ENCODE data around the gene TFDP1. TPM values are rescaled to one million over a fixed set of nuclear protein-coding genes. Genes with fewer than 3 reads are reported as not detected.

TFDP1 gene
- total RNA-seq, 1 donor from 2014 or later: 34.5 TPM

DNA sequence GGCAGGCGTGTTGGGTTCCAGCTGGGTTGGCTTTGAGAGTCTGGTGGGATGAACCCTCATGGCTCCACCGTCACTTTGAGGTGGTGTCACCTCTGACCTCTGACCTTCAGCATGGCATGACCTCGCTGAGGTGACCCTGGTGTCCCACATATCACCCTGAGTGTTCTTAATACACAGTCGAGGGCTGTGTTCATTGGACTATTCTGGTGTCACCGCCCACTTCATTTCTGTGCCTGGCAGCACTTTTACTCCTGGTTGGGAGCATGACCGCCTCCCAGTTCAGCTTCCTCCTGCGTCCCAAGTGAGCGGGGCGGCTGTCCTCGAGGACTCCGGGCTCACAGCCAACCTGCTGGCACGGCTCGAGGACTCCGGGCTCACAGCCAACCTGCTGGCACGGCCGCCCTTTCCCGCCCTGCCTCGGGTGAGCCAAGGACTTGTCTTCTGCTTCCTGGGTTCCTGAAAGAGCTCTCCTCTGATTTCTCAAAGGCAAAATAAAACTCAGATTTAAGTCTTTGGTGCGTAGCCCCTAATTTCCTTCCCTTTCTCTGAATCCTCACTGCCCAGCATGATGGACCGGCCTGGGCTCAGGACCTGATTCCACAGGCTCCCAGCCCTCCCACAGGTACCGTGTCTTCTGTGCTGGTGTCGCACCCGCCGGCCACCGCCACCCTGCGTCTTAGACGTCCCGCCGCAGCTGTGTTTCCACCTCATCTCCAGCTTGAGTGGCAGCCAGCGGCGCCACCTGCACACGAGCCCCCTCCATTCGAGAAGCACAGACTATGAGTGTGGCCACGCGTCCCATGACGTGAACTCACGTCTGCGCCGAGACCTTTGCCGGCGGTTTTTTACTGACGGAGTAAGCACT lies 63.0 kb downstream of the TFDP1 start:
- DNase-seq (ENCODE audit: low read depth in 2 of 2): peak; percentile 39 to 52

DNA sequence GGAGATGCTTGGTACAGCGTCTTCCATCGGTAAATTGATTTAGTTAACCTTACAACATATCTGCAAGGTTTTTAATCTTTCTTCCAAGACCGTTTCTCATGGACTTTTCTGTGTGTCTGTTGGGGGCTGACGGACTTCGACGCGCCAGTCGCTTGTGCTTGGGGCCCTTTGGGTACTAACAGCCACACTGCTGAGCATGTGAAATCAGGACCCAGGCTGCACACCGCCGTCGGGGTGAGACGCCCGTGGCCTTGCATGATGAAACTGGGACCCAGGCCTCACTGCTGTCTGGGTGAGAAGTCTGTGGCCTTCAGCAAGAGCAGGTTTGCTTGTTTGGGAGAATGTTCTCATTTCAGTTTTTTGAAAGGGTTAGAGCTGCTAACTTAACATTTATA lies 63.7 kb downstream of the TFDP1 start:
- no peak for DNase-seq (ENCODE audit: low read depth in 2 of 2)

- DNase-seq (ENCODE audit: low read depth in 2 of 2): no peak
Observed at GRCh38 chr13:113649212-113649611, 64.7 kb downstream of the TFDP1 start.

DNA sequence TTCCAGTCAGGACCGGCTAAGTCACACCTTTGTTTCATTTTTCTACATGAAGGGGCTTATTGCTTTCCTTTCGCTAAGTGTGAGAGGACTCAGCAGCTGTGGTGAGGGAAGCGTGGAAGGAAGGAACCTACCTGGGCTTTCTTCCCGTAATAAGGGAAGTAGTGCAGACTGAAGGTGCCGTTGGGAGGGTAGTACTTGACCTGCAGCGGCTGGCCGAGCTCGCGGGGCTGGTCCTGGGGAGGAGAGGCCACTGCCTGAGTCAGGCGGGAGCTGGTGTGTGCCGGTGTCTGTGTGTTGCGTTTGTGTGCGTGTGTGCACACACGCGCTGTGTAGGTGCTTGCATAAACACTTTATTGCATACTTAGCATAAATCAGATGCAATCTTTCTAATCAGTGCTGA lies 65.7 kb downstream of the TFDP1 start:
- DNase-seq (ENCODE audit: low read depth in 2 of 2): no peak

- DNase-seq (ENCODE audit: low read depth in 2 of 2): no peak
Observed at GRCh38 chr13:113650731-113651148, 66.2 kb downstream of the TFDP1 start.

DNA sequence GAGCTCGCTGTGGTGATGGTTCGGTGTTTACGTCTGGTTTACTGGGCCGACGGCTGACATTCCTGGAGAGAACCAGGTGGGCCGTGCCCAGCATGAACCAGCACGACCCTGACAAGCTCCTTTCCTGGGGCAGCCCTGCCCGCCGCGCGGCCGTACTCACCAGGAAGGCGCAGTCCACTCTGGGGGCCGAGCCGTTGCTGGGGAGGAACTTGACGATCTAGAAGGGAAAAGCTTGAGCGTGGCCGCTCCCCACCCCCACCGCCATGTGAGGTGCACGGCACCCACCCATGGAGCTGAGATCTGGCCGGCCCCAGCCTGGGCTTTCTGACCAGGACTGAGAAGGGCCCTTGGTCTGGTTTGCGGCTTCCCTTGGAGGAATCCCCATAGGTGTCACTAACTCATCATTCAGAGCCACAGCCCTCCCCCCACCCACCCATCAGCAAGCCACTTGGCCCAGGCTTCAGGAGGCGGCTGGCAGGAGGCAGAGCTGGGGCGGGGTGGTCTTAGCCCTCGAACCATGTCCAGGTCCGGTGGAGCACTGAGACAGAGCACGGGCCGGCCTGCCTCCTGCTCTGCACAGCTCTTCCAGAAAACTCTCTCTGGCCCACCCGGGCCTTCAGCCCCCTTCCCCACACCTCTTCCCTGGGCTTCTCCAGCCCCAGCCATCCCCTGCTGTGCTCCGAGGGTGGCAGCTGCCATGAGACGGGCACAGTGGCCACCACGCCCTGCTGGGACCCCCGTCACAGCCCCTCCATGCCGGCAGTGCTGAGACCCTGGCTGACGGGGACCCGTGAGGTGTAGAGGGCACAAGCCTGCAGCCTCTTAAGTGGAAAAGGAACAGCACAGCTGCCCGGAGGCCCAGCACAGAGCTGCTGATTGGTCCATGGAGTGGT lies 67.2 kb downstream of the TFDP1 start:
- DNase-seq (ENCODE audit: low read depth in 2 of 2): no peak

GRCh38 chr13:113652404-113653263 lies 68.1 kb downstream of the TFDP1 start:
- DNase-seq (ENCODE audit: low read depth in 2 of 2): no peak

DNA sequence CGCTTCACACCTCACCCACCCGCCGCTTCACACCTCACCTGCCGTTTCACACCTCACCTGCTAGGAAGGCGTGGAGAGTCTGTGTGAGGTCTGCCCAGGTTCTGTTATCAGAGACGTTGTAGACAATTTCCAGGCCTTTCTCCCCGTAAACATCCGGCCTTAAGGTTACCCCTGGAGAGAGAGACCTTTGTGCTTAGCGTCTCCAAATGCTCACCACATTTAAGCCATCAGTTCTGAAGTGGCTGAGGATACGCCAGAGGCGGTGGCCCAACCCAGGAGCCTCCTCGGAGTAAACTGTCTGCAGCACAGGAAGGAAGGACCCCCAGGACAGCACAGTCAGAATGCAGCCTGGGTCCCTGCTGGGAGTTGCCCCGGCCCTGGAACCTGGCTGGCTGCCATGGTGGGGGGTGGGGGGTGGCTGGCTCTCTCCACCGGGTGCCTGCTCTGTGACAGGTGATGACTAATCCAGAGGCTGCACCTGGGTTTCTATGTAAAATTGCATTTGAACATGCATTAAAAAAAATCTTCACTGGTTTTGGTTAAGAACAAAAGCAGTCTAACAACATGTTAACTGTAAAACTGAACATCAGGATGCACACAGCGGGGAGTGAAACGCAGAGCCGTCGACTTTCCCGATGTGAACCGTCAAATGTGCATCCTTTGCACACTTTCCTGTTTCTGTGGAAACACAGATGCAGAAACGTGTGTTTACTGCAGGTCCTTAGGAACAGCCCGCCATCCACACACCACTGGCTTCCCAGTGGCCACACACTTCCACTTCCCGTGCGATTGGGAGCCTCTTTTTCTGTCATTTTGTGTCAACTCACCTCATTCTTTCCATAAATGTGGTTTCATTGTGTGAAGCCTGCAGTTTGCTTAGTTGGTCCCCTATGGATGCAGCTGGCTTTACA lies 69.0 kb downstream of the TFDP1 start:
- DNase-seq (ENCODE audit: low read depth in 2 of 2): peak in 1 of 2 donors; percentile 84

GRCh38 chr13:113654175-113654560 lies 69.6 kb downstream of the TFDP1 start:
- peak; percentile 40 to 70 for DNase-seq (ENCODE audit: low read depth in 2 of 2)

DNA sequence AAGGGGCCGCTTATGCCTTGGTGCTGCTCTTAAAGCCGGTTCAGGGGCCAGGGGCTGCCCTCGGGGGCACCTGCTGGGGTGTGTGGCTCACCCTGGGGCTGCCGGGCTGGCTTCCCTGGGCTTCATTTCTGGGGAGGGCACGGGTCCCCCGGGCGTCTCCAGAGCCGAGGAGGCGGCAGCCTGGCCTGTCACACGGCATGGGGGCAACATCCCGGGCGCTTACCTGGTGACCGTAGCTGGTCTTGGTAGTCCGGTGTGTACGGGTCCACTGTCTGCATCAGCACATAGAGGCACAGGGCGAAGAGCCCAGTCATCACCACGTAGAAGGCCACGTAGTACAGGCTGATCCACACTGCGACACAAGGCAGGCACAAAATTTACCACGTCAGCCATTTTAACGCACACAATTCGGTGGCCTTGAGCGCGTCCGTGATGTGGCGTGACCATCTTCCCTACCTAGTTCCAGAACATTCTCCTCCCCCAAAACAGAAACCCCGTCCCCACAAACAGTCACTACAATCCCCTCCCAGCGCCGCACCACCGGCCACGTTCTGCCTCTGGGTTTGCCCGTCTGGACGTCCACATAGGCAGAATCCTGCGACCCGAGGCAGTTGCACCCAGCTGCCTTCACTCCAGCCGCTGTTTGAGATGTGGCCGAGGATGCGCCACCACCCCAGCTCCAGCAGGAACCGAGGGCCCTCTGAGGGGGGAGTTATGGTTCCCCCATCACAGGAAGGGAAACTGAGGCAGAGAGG lies 70.2 kb downstream of the TFDP1 start:
- no peak for DNase-seq (ENCODE audit: low read depth in 2 of 2)

DNA sequence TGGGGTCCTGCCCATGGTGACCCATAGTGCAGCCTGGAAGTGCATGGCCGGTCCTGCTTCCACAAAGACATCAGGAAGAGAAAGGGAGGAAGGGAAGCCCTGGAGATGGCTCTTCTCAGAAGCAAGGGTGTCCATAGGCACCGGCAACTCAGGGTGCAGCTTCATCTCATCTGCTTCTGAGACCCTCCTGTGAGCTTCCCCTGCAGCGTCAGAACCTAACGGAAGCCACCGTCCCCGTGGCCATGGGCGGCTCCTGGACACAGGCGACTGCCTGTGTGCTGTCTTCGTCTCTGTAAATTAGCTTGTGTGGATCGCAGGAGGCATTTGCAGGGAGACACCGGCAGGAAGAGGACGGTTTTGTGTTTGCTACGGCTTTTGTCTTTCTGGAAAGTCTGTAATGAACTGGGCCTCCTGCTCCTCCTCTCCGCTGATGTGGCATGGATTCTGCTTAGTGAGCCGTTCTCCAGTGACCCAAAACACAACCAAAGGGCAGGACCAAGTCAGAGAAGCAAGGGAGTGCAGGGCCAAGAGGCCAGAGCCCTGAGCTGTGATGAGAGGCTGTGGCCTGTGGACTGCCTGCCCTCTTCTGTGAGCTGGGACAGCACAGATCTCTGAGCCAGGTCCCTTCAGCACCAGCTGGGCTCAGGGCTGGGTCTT lies 70.9 kb downstream of the TFDP1 start:
- DNase-seq (ENCODE audit: low read depth in 2 of 2): no peak

GRCh38 chr13:113656003-113656588 lies 71.5 kb downstream of the TFDP1 start:
- DNase-seq (ENCODE audit: low read depth in 2 of 2): no peak

DNA sequence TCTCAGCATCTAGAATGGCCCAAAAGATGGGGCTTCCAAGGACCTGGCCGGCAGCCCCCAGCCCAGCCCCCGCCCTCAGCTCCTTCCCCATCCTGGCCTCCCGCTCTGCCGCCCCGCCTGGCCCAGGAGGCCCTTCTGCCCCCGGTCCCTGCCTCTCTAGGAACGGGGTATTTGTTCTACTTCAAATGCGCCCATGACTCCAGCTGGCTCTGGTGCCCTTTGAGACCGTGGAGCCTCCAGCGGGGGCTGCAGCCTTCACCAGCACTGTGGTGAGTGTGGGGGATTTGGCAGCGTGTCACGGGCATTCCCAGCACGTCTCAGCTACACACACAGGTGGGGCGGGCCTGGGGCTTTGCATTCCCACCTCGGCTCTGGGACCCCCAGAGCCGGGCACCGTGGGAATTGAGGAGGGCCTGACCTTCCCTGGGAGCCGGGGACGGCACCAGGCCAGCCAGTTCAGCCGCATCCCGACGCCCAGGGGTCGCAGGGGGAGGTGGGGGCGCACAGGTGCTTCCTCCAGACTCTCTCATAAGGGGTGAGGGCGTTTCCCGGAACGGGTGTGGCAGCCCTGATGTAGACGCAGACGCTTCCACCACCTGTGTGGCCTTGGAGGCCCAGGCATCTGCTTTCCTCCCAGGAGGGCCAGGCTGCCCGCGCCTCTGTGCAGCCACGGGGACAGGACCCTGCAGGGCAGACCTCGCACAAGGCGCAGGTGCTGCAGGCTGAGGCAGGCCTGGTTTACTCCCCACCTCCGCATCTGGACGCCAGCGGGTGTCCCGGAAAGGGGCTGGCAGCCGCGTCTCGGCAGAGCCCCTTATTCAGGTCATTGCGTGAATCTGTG lies 72.5 kb downstream of the TFDP1 start:
- no peak for DNase-seq (ENCODE audit: low read depth in 2 of 2)

- DNase-seq (ENCODE audit: low read depth in 2 of 2): no peak
Observed at GRCh38 chr13:113657851-113658741, 73.5 kb downstream of the TFDP1 start, which contains the start of gene ATP4B. Gene ATP4B (minus strand): TSS chr13:113658198. CDS start chr13:113658144, 54 bp downstream.

- DNase-seq (ENCODE audit: low read depth in 2 of 2): no peak
Observed at GRCh38 chr13:113658836-113659235, 74.3 kb downstream of the TFDP1 start.

DNA sequence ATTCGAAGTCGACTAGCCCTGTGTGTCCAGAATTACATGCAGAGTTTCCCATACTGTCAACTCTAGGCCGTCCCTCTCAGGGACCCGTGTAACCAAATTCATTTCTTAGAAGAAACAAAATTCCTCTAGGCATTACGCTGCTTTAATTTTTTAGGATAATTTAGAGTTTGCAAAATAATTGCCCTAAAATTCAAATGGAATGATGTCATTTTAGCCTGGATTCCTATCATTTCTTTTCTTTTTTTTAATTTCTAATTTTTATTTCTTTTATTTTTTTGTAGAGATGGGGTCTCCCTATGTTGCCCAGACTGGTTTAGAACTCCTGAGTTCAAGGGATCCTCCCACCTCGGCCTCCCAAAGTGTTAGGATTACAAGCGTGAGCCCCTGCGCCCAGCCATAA lies 74.8 kb downstream of the TFDP1 start:
- DNase-seq (ENCODE audit: low read depth in 2 of 2): no peak

GRCh38 chr13:113660066-113660465 lies 75.5 kb downstream of the TFDP1 start:
- DNase-seq (ENCODE audit: low read depth in 2 of 2): no peak

Data from lung microvascular endothelial cell (primary cell).